Activated naive CD8-positive, alpha-beta T cell treated with anti-CD3 and anti-CD28 coated beads, Interleukin-2, amount 50 U/mL, for 24 hours (primary cell): ENCODE measurements around the gene CARD11.
"Not testable (repeated sequence)": the region's sequence is repeated elsewhere in the genome, so short reads cannot be mapped to it uniquely, and the experiment has no call there.

ENCODE experiments used
- ATAC-seq: fragments of 150-1000 bp; cut with Tn5 transposase; one replicate; pipeline ENCODE4 v1.10.0; 2021
- DNase-seq: peaks from one replicate; pipeline ENCODE4 v3.0.0; 2021
- H3K27ac Mint-ChIP-seq: one replicate; pipeline ENCODE4 v1.8.0; 2021; ENCODE audit warnings: mild to moderate bottlenecking, mixed read lengths
- H3K27me3 Mint-ChIP-seq: one replicate; pipeline ENCODE4 v1.8.0; 2021; ENCODE audit warnings: mixed read lengths
- H3K36me3 Mint-ChIP-seq: one replicate; pipeline ENCODE4 v1.8.0; 2021; ENCODE audit warnings: low read depth, mixed read lengths
- H3K4me1 Mint-ChIP-seq: one replicate; pipeline ENCODE4 v1.8.0; 2021; ENCODE audit warnings: mixed read lengths
- H3K4me3 Mint-ChIP-seq: one replicate; pipeline ENCODE4 v1.8.0; 2021; ENCODE audit warnings: mild to moderate bottlenecking, moderate library complexity, mixed read lengths
- H3K9me3 Mint-ChIP-seq: one replicate; pipeline ENCODE4 v1.8.0; 2021; ENCODE audit warnings: mixed read lengths

The CARD11 gene

DNA sequence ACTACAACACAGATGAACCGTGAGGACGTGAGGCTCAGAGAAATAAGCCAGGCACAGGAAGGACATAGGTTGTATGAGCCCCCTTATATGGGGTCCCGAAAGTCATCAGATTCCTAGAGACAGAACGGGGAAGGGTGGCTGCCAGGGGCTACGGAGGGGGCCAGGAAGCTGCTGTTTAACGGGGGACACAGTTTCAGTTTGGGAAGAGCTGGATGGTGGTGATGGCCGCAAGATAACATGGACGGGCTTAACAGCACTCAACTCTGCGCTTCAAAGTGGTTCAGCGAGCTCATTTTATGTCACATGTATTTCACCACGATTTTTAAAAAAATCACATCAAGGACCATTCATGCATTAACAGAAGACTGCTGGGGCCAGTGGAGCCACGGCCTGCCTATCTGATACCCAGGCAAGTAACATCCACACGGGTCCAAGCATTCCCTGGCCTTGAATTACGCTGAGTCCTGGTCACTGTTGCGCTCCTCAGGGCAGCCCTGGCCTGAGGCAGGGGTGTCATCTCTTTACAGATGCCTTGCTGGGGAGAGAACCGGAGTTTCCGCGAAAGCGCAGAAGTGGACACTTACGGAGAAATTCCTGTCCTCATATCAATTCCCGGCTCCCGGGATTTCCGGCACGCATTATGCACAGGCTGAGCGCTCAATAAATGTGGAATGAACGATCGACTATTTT, 1.5 kb downstream of the CARD11 start:
- DNase-seq (no peak), ATAC-seq (no peak)
- Mint-ChIP-seq H3K4me1 (peaks cover 54% of the 10 kb centered on the region), H3K9me3 (peaks cover 3% of the 10 kb centered on the region), H3K36me3 (peaks cover 31% of the 10 kb centered on the region), H3K27me3 (no peaks in the 10 kb centered on the region), H3K4me3 (peak overlapping the region; percentile 95), H3K27ac (peak overlapping the region; percentile 87)

DNA sequence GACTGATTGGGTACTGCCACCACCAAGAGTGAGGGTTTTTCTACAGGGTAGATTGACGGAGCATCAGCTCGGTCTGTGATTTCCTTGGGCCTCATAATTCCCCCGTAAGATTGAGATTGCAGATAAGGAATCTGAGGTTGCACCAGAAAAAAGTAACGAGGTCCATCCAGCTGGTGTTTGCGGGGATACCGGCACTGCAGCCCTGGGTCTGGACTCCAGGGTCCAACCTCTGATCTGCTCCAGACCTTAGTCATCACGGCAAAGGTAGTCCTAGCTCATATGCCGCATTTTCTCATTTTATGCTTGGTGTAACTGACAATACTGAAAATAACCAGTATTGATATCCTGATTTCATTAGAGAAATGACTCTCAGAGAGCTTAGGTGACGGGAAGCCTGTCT, 3.9 kb downstream of the CARD11 start:
- Mint-ChIP-seq H3K36me3 (peaks cover 41% of the 10 kb centered on the region), H3K4me1 (peaks cover 58% of the 10 kb centered on the region), H3K27me3 (no peaks in the 10 kb centered on the region), H3K27ac (peak overlapping the region; percentile 52), H3K4me3 (peak overlapping the region; percentile 66), H3K9me3 (peaks cover 3% of the 10 kb centered on the region)
- ATAC-seq (no peak), DNase-seq (no peak)

DNA sequence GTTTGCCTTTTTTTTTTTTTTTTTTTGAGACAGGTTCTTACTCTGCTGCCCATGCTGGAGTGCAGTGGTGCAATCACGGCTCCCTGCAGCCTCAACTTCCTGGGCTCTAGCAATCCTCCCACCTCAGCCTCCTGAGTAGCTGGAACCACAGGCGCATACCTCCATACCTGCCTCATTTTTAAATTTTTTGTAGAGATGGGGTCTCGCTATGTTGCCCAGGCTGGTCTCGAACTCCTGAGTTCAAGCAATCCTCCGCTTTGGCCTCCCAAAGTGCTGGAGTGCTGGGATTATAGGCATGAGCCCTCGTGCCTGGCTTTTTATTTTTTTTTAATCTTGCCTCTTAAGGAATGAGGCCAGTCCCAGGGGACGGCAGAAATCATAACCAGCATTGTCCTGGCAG, 5.7 kb downstream of the CARD11 start:
- H3K4me3 Mint-ChIP-seq, H3K9me3 Mint-ChIP-seq, ATAC-seq, DNase-seq, H3K27me3 Mint-ChIP-seq: not testable (repeated sequence)
- Mint-ChIP-seq H3K36me3 (peaks cover 48% of the 10 kb centered on the region), H3K27ac (peak overlapping the region; percentile 60), H3K4me1 (peaks cover 55% of the 10 kb centered on the region)

GRCh38 chr7:3037259-3037658, 6.4 kb downstream of the CARD11 start:
- ATAC-seq (no peak), DNase-seq (no peak)
- H3K4me1 Mint-ChIP-seq = peaks cover 53% of the 10 kb centered on the region
- H3K9me3 Mint-ChIP-seq = peaks cover 3% of the 10 kb centered on the region
- no peak overlapping the region for H3K4me3 Mint-ChIP-seq
- H3K27ac Mint-ChIP-seq = peak overlapping the region; percentile 47
- peaks cover 53% of the 10 kb centered on the region for H3K36me3 Mint-ChIP-seq
- no peaks in the 10 kb centered on the region for H3K27me3 Mint-ChIP-seq

DNA sequence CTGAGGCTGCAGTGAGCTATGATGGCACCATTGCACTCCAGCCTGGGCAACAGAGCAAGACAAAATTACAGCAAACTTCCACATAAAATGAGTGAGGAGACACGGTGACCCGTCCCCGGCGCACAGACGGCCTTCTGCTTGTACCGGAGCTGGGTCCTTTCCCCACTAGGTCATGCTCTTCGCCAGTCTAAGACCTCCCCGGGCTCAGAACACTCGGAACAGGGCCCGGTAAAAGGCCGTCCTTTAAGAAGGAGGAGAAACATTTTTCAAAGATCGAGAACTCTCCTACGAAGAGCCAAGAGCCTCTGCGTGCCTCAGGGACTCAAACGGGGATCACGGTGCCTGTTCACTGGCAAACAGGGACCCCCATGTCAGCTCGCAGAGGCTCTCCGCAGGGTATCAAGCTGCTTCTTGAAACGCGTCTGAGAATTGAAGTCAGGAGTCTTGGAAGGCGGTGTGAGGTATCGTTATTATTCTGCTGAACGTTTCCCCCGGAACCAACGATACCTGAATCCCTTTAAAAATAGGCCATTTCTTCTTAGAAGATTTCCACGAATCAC, 9.0 kb downstream of the CARD11 start:
- peaks cover 51% of the 10 kb centered on the region for H3K36me3 Mint-ChIP-seq
- no peak overlapping the region for H3K4me3 Mint-ChIP-seq
- H3K9me3 Mint-ChIP-seq = peaks cover 5% of the 10 kb centered on the region
- DNase-seq (no peak), ATAC-seq (no peak)
- peaks cover 47% of the 10 kb centered on the region for H3K4me1 Mint-ChIP-seq
- H3K27ac Mint-ChIP-seq = peak overlapping the region; percentile 13
- no peaks in the 10 kb centered on the region for H3K27me3 Mint-ChIP-seq

GRCh38 chr7:3033581-3033980, 10.1 kb downstream of the CARD11 start:
- ATAC-seq = no peak
- H3K27ac Mint-ChIP-seq = peak overlapping the region; percentile 39
- H3K27me3 Mint-ChIP-seq = no peaks in the 10 kb centered on the region
- peaks cover 46% of the 10 kb centered on the region for H3K36me3 Mint-ChIP-seq
- no peak overlapping the region for H3K4me3 Mint-ChIP-seq
- H3K9me3 Mint-ChIP-seq = peaks cover 5% of the 10 kb centered on the region
- H3K4me1 Mint-ChIP-seq = peaks cover 49% of the 10 kb centered on the region
- DNase-seq = no peak

- ATAC-seq = no peak
- H3K27me3 Mint-ChIP-seq = no peaks in the 10 kb centered on the region
- no peak for DNase-seq
- H3K4me3 Mint-ChIP-seq = no peak overlapping the region
- peaks cover 49% of the 10 kb centered on the region for H3K4me1 Mint-ChIP-seq
- H3K27ac Mint-ChIP-seq = peak overlapping the region; percentile 39
- peaks cover 5% of the 10 kb centered on the region for H3K9me3 Mint-ChIP-seq
- peaks cover 46% of the 10 kb centered on the region for H3K36me3 Mint-ChIP-seq
Measured at GRCh38 chr7:3033136-3033535, 10.5 kb downstream of the CARD11 start.

- H3K4me1 Mint-ChIP-seq = peaks cover 53% of the 10 kb centered on the region
- peaks cover 53% of the 10 kb centered on the region for H3K36me3 Mint-ChIP-seq
Measured at GRCh38 chr7:3032256-3032655, 11.4 kb downstream of the CARD11 start.

GRCh38 chr7:3029138-3029537, 14.5 kb downstream of the CARD11 start:
- H3K4me1 Mint-ChIP-seq = peaks cover 58% of the 10 kb centered on the region
- H3K36me3 Mint-ChIP-seq = peaks cover 61% of the 10 kb centered on the region
- H3K9me3 Mint-ChIP-seq = peaks cover 21% of the 10 kb centered on the region
- H3K27ac Mint-ChIP-seq = peak overlapping the region; percentile 55
- no peak for DNase-seq
- H3K4me3 Mint-ChIP-seq = no peak overlapping the region
- no peak for ATAC-seq
- no peaks in the 10 kb centered on the region for H3K27me3 Mint-ChIP-seq

More at GRCh38 chr7:3032256-3032655, 11.4 kb downstream of the CARD11 start:
- DNase-seq (no peak), ATAC-seq (no peak)
- H3K9me3 Mint-ChIP-seq = peaks cover 7% of the 10 kb centered on the region
- H3K27ac Mint-ChIP-seq = peak overlapping the region; percentile 18
- H3K4me3 Mint-ChIP-seq = no peak overlapping the region
- no peaks in the 10 kb centered on the region for H3K27me3 Mint-ChIP-seq

- no peaks in the 10 kb centered on the region for H3K27me3 Mint-ChIP-seq
- ATAC-seq (no peak), DNase-seq (no peak)
- H3K4me3 Mint-ChIP-seq = no peak overlapping the region
- H3K4me1 Mint-ChIP-seq = peaks cover 61% of the 10 kb centered on the region
- peak overlapping the region; percentile 91 for H3K27ac Mint-ChIP-seq
- H3K9me3 Mint-ChIP-seq = peaks cover 24% of the 10 kb centered on the region
- H3K36me3 Mint-ChIP-seq = peaks cover 65% of the 10 kb centered on the region
Measured at GRCh38 chr7:3028758-3029093, 14.9 kb downstream of the CARD11 start.

- peak; percentile 59 for DNase-seq
- H3K9me3 Mint-ChIP-seq = peaks cover 24% of the 10 kb centered on the region
Measured at GRCh38 chr7:3028071-3028757, 15.5 kb downstream of the CARD11 start.

GRCh38 chr7:3027005-3027845, 16.4 kb downstream of the CARD11 start:
- ATAC-seq = no peak

More at GRCh38 chr7:3028071-3028757, 15.5 kb downstream of the CARD11 start:
- no peaks in the 10 kb centered on the region for H3K27me3 Mint-ChIP-seq
- H3K27ac Mint-ChIP-seq = peak overlapping the region; percentile 91
- ATAC-seq = peak; percentile 93
- peaks cover 64% of the 10 kb centered on the region for H3K36me3 Mint-ChIP-seq
- H3K4me1 Mint-ChIP-seq = peaks cover 58% of the 10 kb centered on the region
- H3K4me3 Mint-ChIP-seq = peak overlapping the region; percentile 61

GRCh38 chr7:3025616-3026015, 18.1 kb downstream of the CARD11 start:
- no peak for DNase-seq
- H3K27ac Mint-ChIP-seq = no peak overlapping the region
- peaks cover 69% of the 10 kb centered on the region for H3K36me3 Mint-ChIP-seq
- peaks cover 35% of the 10 kb centered on the region for H3K9me3 Mint-ChIP-seq
- no peak for ATAC-seq
- H3K4me3 Mint-ChIP-seq = no peak overlapping the region
- H3K4me1 Mint-ChIP-seq = peaks cover 55% of the 10 kb centered on the region
- H3K27me3 Mint-ChIP-seq = no peaks in the 10 kb centered on the region

More at GRCh38 chr7:3027005-3027845, 16.4 kb downstream of the CARD11 start:
- peaks cover 65% of the 10 kb centered on the region for H3K36me3 Mint-ChIP-seq
- peaks cover 55% of the 10 kb centered on the region for H3K4me1 Mint-ChIP-seq
- peak overlapping the region; percentile 36 for H3K4me3 Mint-ChIP-seq
- DNase-seq = no peak
- H3K27me3 Mint-ChIP-seq = no peaks in the 10 kb centered on the region
- H3K27ac Mint-ChIP-seq = peak overlapping the region; percentile 91
- H3K9me3 Mint-ChIP-seq = peaks cover 24% of the 10 kb centered on the region

- Mint-ChIP-seq H3K9me3 (peaks cover 35% of the 10 kb centered on the region), H3K4me1 (peaks cover 25% of the 10 kb centered on the region), H3K36me3 (peaks cover 73% of the 10 kb centered on the region), H3K27ac (peak overlapping the region; percentile 8), H3K4me3 (no peak overlapping the region), H3K27me3 (no peaks in the 10 kb centered on the region)
- no peak for DNase-seq
- no peak for ATAC-seq
Measured at GRCh38 chr7:3021825-3022224, 21.8 kb downstream of the CARD11 start.
